Panc1 (cell line): ENCODE measurements around the gene KEL. TPM values are rescaled to one million over a fixed set of nuclear protein-coding genes. Genes with fewer than 3 reads are reported as not detected.

Source experiments
- ATAC-seq: fragments of 200-7000 bp; cut with Tn5 transposase; 2 replicates; pipeline ENCODE4 v1.9.1; 2020; ENCODE audit warnings: mild to moderate bottlenecking, moderate library complexity
- BruUV-seq: library from RNA; stranded (reverse); fragments of 400-500 nt; replicated peaks from 2 replicates; lab custom pipeline; 2021; lab: Mats Ljungman, UMichigan
- CTCF ChIA-PET: fragments of 300-600 bp; sonication (Branson Sonifier 250); formaldehyde crosslinking; loops from one replicate; lab custom pipeline; 2022; ENCODE audit warnings: antibody characterized with exemption; lab: Charles Lee
- POLR2A ChIA-PET: fragments of 300-600 bp; sonication (Branson Sonifier 250); formaldehyde crosslinking; loops from one replicate; lab custom pipeline; 2022; ENCODE audit warnings: antibody characterized with exemption; lab: Charles Lee
- DNase-seq: peaks from one replicate; pipeline ENCODE4 v3.0.0-alpha.2; 2010; ENCODE audit warnings: low read depth, low spot score
- H3K27ac ChIP-seq: 2 replicates; pipeline ENCODE4 v1.5.1; 2011; ENCODE audit warnings: mild to moderate bottlenecking, low read length, inconsistent platforms
- H3K27me3 ChIP-seq: fragments of 200-500 bp; sonication (Bioruptor generic); 2 replicates; pipeline ENCODE4 v1.6.0; 2014; ENCODE audit warnings: low read length, inconsistent platforms; ENCODE audit not compliant: control insufficient read depth, insufficient read depth
- H3K36me3 ChIP-seq: fragments of 200-500 bp; sonication (Bioruptor generic); 2 replicates; pipeline ENCODE4 v1.5.1; 2014; ENCODE audit warnings: inconsistent platforms, mild to moderate bottlenecking, low read length, moderate library complexity; ENCODE audit not compliant: control insufficient read depth, insufficient read depth
- H3K4me1 ChIP-seq: 2 replicates; pipeline ENCODE4 v1.5.1; 2011; ENCODE audit warnings: inconsistent platforms, mild to moderate bottlenecking, low read length, moderate library complexity; ENCODE audit not compliant: control insufficient read depth, insufficient read depth
- H3K4me3 ChIP-seq, 2 experiments: 2 replicates each; pipeline ENCODE4 v1.5.1; 2011 to 2012; ENCODE audit warnings: low read depth in 2 of 2, low read length in 2 of 2, mild to moderate bottlenecking in 2 of 2, inconsistent platforms in 1 of 2, moderate library complexity in 1 of 2
- H3K9me3 ChIP-seq: fragments of 200-500 bp; sonication (Bioruptor generic); 2 replicates; pipeline ENCODE4 v1.5.1; 2014; ENCODE audit warnings: low read depth, mild to moderate bottlenecking, inconsistent platforms, low read length, moderate library complexity; ENCODE audit not compliant: control insufficient read depth, insufficient read depth
- CTCF ChIP-seq: fragments of 450-650 bp; IDR thresholded peaks from 2 replicates; pipeline ENCODE4 v1.5.1; 2017; ENCODE audit warnings: mild to moderate bottlenecking
- POLR2AphosphoS5 ChIP-seq: IDR thresholded peaks from 2 replicates; pipeline ENCODE4 v1.6.1; 2012; ENCODE audit warnings: mild to moderate bottlenecking, low read depth, low read length, moderate library complexity
- REST ChIP-seq, 2 experiments: IDR thresholded peaks; 2 replicates each; pipeline ENCODE4 v1.6.1; 2011 to 2012; ENCODE audit warnings: low read depth in 2 of 2, control low read depth in 1 of 2, low read length in 1 of 2, mild to moderate bottlenecking in 1 of 2, moderate library complexity in 1 of 2; ENCODE audit not compliant: insufficient read depth in 1 of 2
- SIN3A ChIP-seq: IDR thresholded peaks from 2 replicates; pipeline ENCODE4 v1.6.1; 2012; ENCODE audit warnings: low read depth, mild to moderate bottlenecking, low read length, moderate library complexity, borderline replicate concordance; ENCODE audit not compliant: insufficient read depth
- TCF7L2 ChIP-seq: IDR thresholded peaks from 2 replicates; pipeline ENCODE4 v1.6.1; 2011; ENCODE audit warnings: mild to moderate bottlenecking, low read depth, low read length, inconsistent platforms
- in situ Hi-C: cut with HindIII; loops from 2 replicates; pipeline ENCODE4 v1.10.0; 2016; ENCODE audit warnings: low sequenced_read_pairs, low pct_unique_long_range_greater_than_20kb
- intact Hi-C: fragments of 100-400 bp; cut with micrococcal nuclease; formaldehyde crosslinking; loops from one replicate; pipeline ENCODE4 v1.10.0; 2022; ENCODE audit not compliant: unreplicated experiment
- total RNA-seq: library from RNA; stranded (reverse); gene quantifications from one replicate; pipeline ENCODE4 v1.2.1, GENCODE V29; 2021; ENCODE audit not compliant: unreplicated experiment

The KEL gene
- total RNA-seq, 1 experiment from 2014 or later, result 0.44 TPM

- Histone ChIP-seq H3K4me1 (no peaks in the 10 kb centered on the region), H3K27me3 (no peaks in the 10 kb centered on the region), H3K27ac (no peak overlapping the region), H3K36me3 (no peaks in the 10 kb centered on the region), H3K9me3 (no peaks in the 10 kb centered on the region), H3K4me3 (no peak overlapping the region)
- intact Hi-C loops (no loop called here), in situ Hi-C loops (no loop called here)
- BruUV-seq, result no TSS peak
- ChIA-PET CTCF (no interaction called here), POLR2A (no interaction called here)
- DNase-seq, result no peak
- TF ChIP-seq SIN3A, result no peak
- TF ChIP-seq TCF7L2, result no peak
- no peak for TF ChIP-seq POLR2AphosphoS5
- TF ChIP-seq CTCF, result no peak
- no peak for TF ChIP-seq REST (IDR thresholded peaks at IDR 0.05; ENCODE audit: insufficient read depth in 1 of 2, low read depth in 2 of 2, low read length in 1 of 2)
- ATAC-seq, result 0 out of 2 replicates have a peak, but pooled peaks have one; percentile 66
Measured at GRCh38 chr7:142956951-142957623, 5.1 kb downstream of the KEL start.

GRCh38 chr7:142954680-142955268 lies 7.4 kb downstream of the KEL start:
- no peak overlapping the region for H3K4me3 ChIP-seq
- H3K9me3 ChIP-seq, result no peaks in the 10 kb centered on the region
- POLR2A ChIA-PET, result no interaction called here
- no peaks in the 10 kb centered on the region for H3K36me3 ChIP-seq
- intact Hi-C loops, result no loop called here
- ATAC-seq (no peak), DNase-seq (no peak)
- no peaks in the 10 kb centered on the region for H3K4me1 ChIP-seq
- CTCF ChIA-PET, result no interaction called here
- in situ Hi-C loops, result no loop called here
- TF ChIP-seq POLR2AphosphoS5 (no peak), REST (IDR thresholded peaks at IDR 0.05; ENCODE audit: insufficient read depth in 1 of 2, low read depth in 2 of 2, low read length in 1 of 2) (no peak), SIN3A (no peak), TCF7L2 (no peak), CTCF (no peak)
- no peaks in the 10 kb centered on the region for H3K27me3 ChIP-seq
- H3K27ac ChIP-seq, result no peak overlapping the region
- no TSS peak for BruUV-seq
